Lung (tissue), 12 donors: Measurements from ENCODE around the gene TMEM123. TPM values are rescaled to one million over a fixed set of nuclear protein-coding genes. Genes with fewer than 3 reads are reported as not detected.

Source experiments
- ATAC-seq: fragments of 200-7000 bp; cut with Tn5 transposase; one replicate; pipeline ENCODE4 v1.9.1; 2020; ENCODE audit warnings: moderate number of reproducible peaks; ENCODE audit not compliant: insufficient read depth, low FRiP score
- DNase-seq, 3 donors: peaks; one replicate each; pipeline ENCODE4 v3.0.0-alpha.2; 2013 to 2017
- H3K27ac ChIP-seq, 2 donors: one replicate each; pipeline ENCODE4 v1.5.1; 2013; ENCODE audit warnings: mild to moderate bottlenecking in 2 of 2, moderate library complexity in 2 of 2, control low read depth in 1 of 2, inconsistent platforms in 1 of 2, low read depth in 1 of 2, low read length in 1 of 2
- H3K27me3 ChIP-seq, 3 donors: one replicate each; pipeline ENCODE4 v1.5.1; 2013; ENCODE audit warnings: low read length in 2 of 3; ENCODE audit not compliant: control insufficient read depth in 3 of 3, insufficient read depth in 3 of 3
- H3K36me3 ChIP-seq, 4 donors: one replicate each; pipeline ENCODE4 v1.5.1; 2013; ENCODE audit warnings: low read length in 4 of 4, mild to moderate bottlenecking in 1 of 4, moderate library complexity in 1 of 4; ENCODE audit not compliant: control insufficient read depth in 4 of 4, insufficient read depth in 4 of 4
- H3K4me1 ChIP-seq, 5 donors: one replicate each; pipeline ENCODE4 v1.5.1; 2013; ENCODE audit warnings: low read length in 5 of 5, mild to moderate bottlenecking in 2 of 5, moderate library complexity in 1 of 5; ENCODE audit not compliant: control insufficient read depth in 5 of 5, insufficient read depth in 5 of 5
- H3K4me3 ChIP-seq: one replicate; pipeline ENCODE4 v1.5.1; 2013; ENCODE audit warnings: mild to moderate bottlenecking, control low read depth, moderate library complexity
- H3K9ac ChIP-seq, 2 donors: one replicate each; pipeline ENCODE4 v1.5.1; 2013; ENCODE audit warnings: low read length in 2 of 2, control low read depth in 1 of 2; ENCODE audit not compliant: insufficient read depth in 1 of 2
- H3K9me3 ChIP-seq, 4 donors: one replicate each; pipeline ENCODE4 v1.5.1; 2013; ENCODE audit warnings: low read length in 3 of 4, mild to moderate bottlenecking in 1 of 4, moderate library complexity in 1 of 4; ENCODE audit not compliant: control insufficient read depth in 4 of 4, insufficient read depth in 3 of 4
- CTCF ChIP-seq: IDR thresholded peaks from 2 replicates; pipeline ENCODE4 v1.5.1; 2012; ENCODE audit warnings: mild to moderate bottlenecking; ENCODE audit errors: control extremely low read depth, extremely low read depth
- WGBS, 2 donors: extraction: QIAGEN DNeasy Blood & Tissue Kit; methylation state at CpG; one replicate each; pipeline ENCODE4 v1.1.7; 2013; 5-methylcytosine and 5-hydroxymethylcytosine counted together
- polyA plus RNA-seq, 2 donors: library from polyadenylated mRNA; stranded (reverse); fragments of 200-250 nt; gene quantifications; one replicate each; pipeline ENCODE4 v1.2.1, GENCODE V29; 2013
- total RNA-seq, 2 donors: library from RNA; depleted of rRNA in 1 of 2; stranded (reverse); fragments of >200 nt in 1 of 2; gene quantifications; one replicate each; pipeline ENCODE4 v1.2.1, GENCODE V29; 2014 to 2021
- donor health status: control.
- donor health status: control.
- donor health status: Bipolar disorder and iron deficiency.
- donor health status: healthy.
- donor health status: DM: yes; HTN: yes; CAD: no.

TMEM123 gene
- total and polyA plus RNA-seq, 4 donors: 53.6 to 245 (median 100) TPM

- Histone ChIP-seq H3K36me3 (peaks cover 0 to 17% (median 2%) of the 10 kb centered on the region in 4 donors), H3K27me3 (no peaks in the 10 kb centered on the region), H3K27ac (peak overlapping the region; percentile 1 to 61), H3K4me3 (no peak overlapping the region), H3K9ac (no peak overlapping the region), H3K4me1 (peaks cover 0 to 24% (median 3%) of the 10 kb centered on the region in 5 donors), H3K9me3 (no peaks in the 10 kb centered on the region)
- DNase-seq (no peak), ATAC-seq (no peak)
- WGBS, 2 donors: 68% methylated on average over 7 of the region's 7 CpGs
- TF ChIP-seq CTCF: no peak
These were observed 2.7 kb downstream of the TMEM123 start for GRCh38 chr11:102449651-102450570.

- no peaks in the 10 kb centered on the region for H3K27me3 ChIP-seq
- TF ChIP-seq CTCF: no peak
- WGBS, 2 donors: 15 to 41% methylated on average over 2 of the region's 2 CpGs
- peaks cover 0 to 17% (median 3%) of the 10 kb centered on the region in 4 donors for H3K36me3 ChIP-seq
- DNase-seq (no peak), ATAC-seq (no peak)
- peaks cover 0 to 2% (median 0%) of the 10 kb centered on the region in 4 donors for H3K9me3 ChIP-seq
- no peak overlapping the region for H3K9ac ChIP-seq
- H3K4me3 ChIP-seq: no peak overlapping the region
- H3K27ac ChIP-seq: peak overlapping the region in 1 of 2 donors; percentile 42
- H3K4me1 ChIP-seq: peaks cover 0 to 21% (median 2%) of the 10 kb centered on the region in 5 donors
These were observed 3.7 kb downstream of the TMEM123 start for GRCh38 chr11:102448869-102449224.

DNA sequence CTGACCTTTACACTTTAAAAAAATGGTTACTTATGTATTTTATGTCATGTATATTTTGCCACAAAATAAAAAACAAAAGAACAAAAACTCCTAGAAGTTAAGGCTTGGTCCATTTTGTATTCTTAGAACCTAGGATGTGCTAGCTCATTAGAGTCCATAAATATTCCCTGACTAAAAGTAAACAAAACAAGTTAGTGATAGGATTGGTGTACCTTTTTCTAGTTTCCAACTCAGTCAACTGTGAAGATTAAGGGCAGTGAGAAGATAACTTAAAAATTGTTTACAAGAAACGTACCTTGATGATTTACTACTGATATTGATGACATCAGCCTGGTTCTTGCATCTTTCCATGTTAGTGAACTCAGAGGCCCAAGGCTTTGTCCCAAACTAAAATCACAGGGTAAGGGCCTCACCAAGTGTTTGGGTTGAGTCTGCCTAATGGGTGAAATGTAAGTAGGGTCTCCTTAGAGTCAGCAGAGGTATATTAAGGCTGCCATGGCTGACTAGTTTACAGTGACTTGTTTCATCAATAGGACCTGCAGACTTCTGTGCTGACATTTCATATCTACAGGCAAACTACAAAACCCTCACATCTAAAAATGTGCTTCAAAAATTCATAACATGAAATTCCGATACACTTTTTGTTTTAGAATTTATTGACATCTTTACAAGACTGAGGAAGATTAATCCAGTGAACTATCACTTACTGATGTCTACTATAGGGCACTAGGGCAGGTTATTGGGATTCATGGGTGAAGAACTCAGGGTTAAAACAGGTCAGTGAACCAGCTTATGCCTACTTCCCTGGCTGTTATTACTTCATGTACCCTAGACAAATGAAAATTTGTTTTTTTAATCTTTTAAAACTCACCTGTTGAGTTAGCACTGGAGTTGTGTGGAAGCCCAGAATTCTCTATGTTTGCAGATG is 4.4 kb downstream of the TMEM123 start:
- peaks cover 0 to 2% (median 0%) of the 10 kb centered on the region in 4 donors for H3K9me3 ChIP-seq
- 83 to 87% methylated on average over 2 of the region's 2 CpGs for WGBS, 2 donors
- ATAC-seq (no peak), DNase-seq (no peak)
- no peak overlapping the region for H3K9ac ChIP-seq
- H3K27me3 ChIP-seq: no peaks in the 10 kb centered on the region
- no peak overlapping the region for H3K27ac ChIP-seq
- TF ChIP-seq CTCF: no peak
- H3K4me3 ChIP-seq: no peak overlapping the region
- peaks cover 0 to 15% (median 2%) of the 10 kb centered on the region in 5 donors for H3K4me1 ChIP-seq
- H3K36me3 ChIP-seq: peaks cover 0 to 17% (median 3%) of the 10 kb centered on the region in 4 donors
